OCI-LY7 (cell line): Measurements from ENCODE around the gene WDR5B. TPM values are rescaled to one million over a fixed set of nuclear protein-coding genes. Genes with fewer than 3 reads are reported as not detected.

Experiments used
- BruUV-seq: library from RNA; stranded (reverse); fragments of 400-500 nt; replicated peaks from 2 replicates; lab custom pipeline; 2021; lab: Mats Ljungman, UMichigan
- CTCF ChIA-PET: fragments of 300-600 bp; sonication (Branson Sonifier 250); formaldehyde crosslinking; loops from one replicate; lab custom pipeline; 2022; ENCODE audit warnings: antibody characterized with exemption; ENCODE audit not compliant: unreplicated experiment; lab: Charles Lee
- POLR2A ChIA-PET: fragments of 300-600 bp; sonication (Branson Sonifier 250); formaldehyde crosslinking; loops from one replicate; lab custom pipeline; 2022; ENCODE audit warnings: antibody characterized with exemption; lab: Charles Lee
- DNase-seq: peaks from one replicate; pipeline ENCODE4 v3.0.0-alpha.2; 2015; ENCODE audit warnings: low spot score
- H2AFZ ChIP-seq: fragments of 200-600 bp; sonication (generic), shearing (Covaris generic); 2 replicates; pipeline ENCODE4 v1.6.1; 2014; ENCODE audit warnings: mild to moderate bottlenecking, antibody characterized with exemption, low read length, moderate library complexity
- H3K27ac ChIP-seq: fragments of 200-600 bp; sonication (generic); 2 replicates; pipeline ENCODE4 v1.5.1; 2014; ENCODE audit warnings: mixed run types, low read depth, mild to moderate bottlenecking, moderate library complexity, low read length, inconsistent platforms; ENCODE audit not compliant: poor library complexity, severe bottlenecking
- H3K36me3 ChIP-seq: fragments of 200-600 bp; sonication (generic); 2 replicates; pipeline ENCODE4 v1.6.1; 2014; ENCODE audit warnings: mild to moderate bottlenecking, antibody characterized with exemption, low read length, moderate library complexity, mixed read lengths; ENCODE audit not compliant: insufficient read depth
- H3K4me1 ChIP-seq: fragments of 200-600 bp; sonication (generic); 2 replicates; pipeline ENCODE4 v1.5.1; 2014; ENCODE audit warnings: mild to moderate bottlenecking, low read length; ENCODE audit not compliant: insufficient read depth, poor library complexity, severe bottlenecking
- H3K4me2 ChIP-seq: fragments of 200-600 bp; sonication (generic); 2 replicates; pipeline ENCODE4 v1.6.1; 2014; ENCODE audit warnings: mild to moderate bottlenecking, low read length
- H3K4me3 ChIP-seq: fragments of 200-600 bp; sonication (generic); 2 replicates; pipeline ENCODE4 v1.5.1; 2014; ENCODE audit warnings: mild to moderate bottlenecking, low read depth, low read length; ENCODE audit not compliant: poor library complexity, severe bottlenecking
- H3K79me2 ChIP-seq: fragments of 200-600 bp; sonication (generic); 2 replicates; pipeline ENCODE4 v1.6.1; 2016; ENCODE audit warnings: low read depth, mild to moderate bottlenecking, low read length, moderate library complexity, mixed read lengths; ENCODE audit not compliant: insufficient read depth
- H3K9me2 ChIP-seq: fragments of 200-600 bp; sonication (generic); 2 replicates; pipeline ENCODE4 v1.6.1; 2016; ENCODE audit warnings: mild to moderate bottlenecking, low read length, mixed read lengths; ENCODE audit not compliant: insufficient read depth
- H3K9me3 ChIP-seq: fragments of 200-600 bp; sonication (generic); 2 replicates; pipeline ENCODE4 v1.6.1; 2014; ENCODE audit warnings: mild to moderate bottlenecking, mixed run types, low read length, mixed read lengths
- H4K20me1 ChIP-seq: fragments of 200-600 bp; sonication (generic); 2 replicates; pipeline ENCODE4 v1.6.1; 2014; ENCODE audit warnings: mild to moderate bottlenecking, antibody characterized with exemption, low read length, moderate library complexity, mixed read lengths; ENCODE audit not compliant: insufficient read depth
- EZH2phosphoT487 ChIP-seq: fragments of 200-600 bp; sonication (generic); IDR thresholded peaks from 2 replicates; pipeline ENCODE4 v1.6.1; 2018; ENCODE audit warnings: low read depth, borderline replicate concordance, mild to moderate bottlenecking, mixed run types, antibody characterized with exemption, low read length, moderate library complexity, mixed read lengths
- intact Hi-C: fragments of 100-400 bp; cut with micrococcal nuclease; formaldehyde crosslinking; loops from one replicate; pipeline ENCODE4 v1.10.0; 2022; ENCODE audit not compliant: unreplicated experiment
- total RNA-seq, 2 experiments: library from RNA; depleted of rRNA in 1 of 2; stranded (reverse); fragments of >200 nt in 1 of 2; shearing (Covaris generic) in 1 of 2; gene quantifications; 2 replicates each; pipeline ENCODE4 v1.2.3, GENCODE V29; 2014 to 2022
- TF ChIP-seq, protein P1 (sequence below): fragments of 200-600 bp; sonication (generic); conservative IDR thresholded peaks from 2 replicates; pipeline ENCODE4 v1.5.1; 2014; ENCODE audit warnings: mild to moderate bottlenecking, antibody characterized with exemption, low read length, moderate library complexity, mixed read lengths

Gene WDR5B
- total RNA-seq, 2 experiments from 2014 or later = 6.3 to 8.3 TPM

DNA sequence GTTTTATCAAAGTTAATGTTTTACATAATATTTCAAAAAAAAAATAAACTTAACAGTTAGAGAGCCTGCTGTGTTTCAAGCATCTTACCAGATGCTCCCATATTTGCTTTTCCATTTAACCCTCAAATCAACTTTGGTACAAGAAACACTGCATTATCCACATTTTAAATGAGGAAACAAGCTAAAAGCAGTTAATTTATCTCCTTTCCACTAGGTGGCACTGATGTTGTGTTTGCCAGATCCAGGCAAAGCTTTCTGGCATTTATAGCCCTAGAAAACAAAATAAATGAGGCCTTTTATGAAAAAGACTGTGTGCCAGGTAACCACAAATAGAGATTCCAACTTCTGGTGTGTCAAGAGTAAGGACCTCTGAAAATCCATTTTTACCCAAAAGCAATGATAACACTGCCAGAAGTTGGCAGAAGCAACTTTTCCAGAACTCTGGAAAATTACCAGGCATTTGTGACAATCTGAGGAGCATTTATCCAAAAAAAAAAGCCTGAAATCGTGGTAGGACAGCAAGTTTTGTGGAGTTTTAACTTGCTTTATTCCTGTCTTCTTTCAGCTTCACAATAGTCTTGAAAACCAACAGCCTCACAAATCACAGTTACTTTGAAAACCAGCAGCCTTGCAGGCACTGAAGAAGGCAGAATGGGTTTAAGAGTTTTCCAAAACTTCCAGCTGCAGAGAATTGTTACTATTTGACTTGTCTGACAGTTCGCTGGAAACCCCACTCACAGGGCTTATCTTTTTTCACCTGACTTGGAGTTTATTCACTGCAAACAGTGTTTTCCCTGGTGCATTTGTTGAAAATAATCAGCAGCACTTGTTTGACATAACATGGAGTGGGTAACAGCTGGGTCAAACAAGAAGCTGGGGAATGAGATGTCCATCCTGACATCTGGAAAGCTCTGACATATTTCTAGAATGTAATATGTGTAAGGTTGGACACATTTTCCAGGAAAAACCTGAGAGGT is 22.7 kb downstream of the WDR5B start:
- intact Hi-C loops = loop anchor here (1.0 to 5.0 kb wide), 3 partner anchors 269 to 636 kb away; no protein-coding TSS in a partner anchor
- H3K27ac ChIP-seq = no peak overlapping the region
- POLR2A ChIA-PET = interaction anchor here (1.4 to 1.5 kb wide), 2 partner anchors 9 to 14 kb away, joined by 5 to 6 read pairs; partner anchors contain the start of gene FAM162A
- CTCF ChIA-PET = interaction anchor here (0.6 to 1.4 kb wide), 3 partner anchors 9 to 37 kb away, joined by 3 to 7 read pairs (median 3); partner anchors contain the start of gene FAM162A
- H3K79me2 ChIP-seq = no peaks in the 10 kb centered on the region
- DNase-seq = peak; percentile 70
- no peaks in the 10 kb centered on the region for H3K9me2 ChIP-seq
- no peak for TF ChIP-seq EZH2phosphoT487
- TF ChIP-seq, protein P1, sequence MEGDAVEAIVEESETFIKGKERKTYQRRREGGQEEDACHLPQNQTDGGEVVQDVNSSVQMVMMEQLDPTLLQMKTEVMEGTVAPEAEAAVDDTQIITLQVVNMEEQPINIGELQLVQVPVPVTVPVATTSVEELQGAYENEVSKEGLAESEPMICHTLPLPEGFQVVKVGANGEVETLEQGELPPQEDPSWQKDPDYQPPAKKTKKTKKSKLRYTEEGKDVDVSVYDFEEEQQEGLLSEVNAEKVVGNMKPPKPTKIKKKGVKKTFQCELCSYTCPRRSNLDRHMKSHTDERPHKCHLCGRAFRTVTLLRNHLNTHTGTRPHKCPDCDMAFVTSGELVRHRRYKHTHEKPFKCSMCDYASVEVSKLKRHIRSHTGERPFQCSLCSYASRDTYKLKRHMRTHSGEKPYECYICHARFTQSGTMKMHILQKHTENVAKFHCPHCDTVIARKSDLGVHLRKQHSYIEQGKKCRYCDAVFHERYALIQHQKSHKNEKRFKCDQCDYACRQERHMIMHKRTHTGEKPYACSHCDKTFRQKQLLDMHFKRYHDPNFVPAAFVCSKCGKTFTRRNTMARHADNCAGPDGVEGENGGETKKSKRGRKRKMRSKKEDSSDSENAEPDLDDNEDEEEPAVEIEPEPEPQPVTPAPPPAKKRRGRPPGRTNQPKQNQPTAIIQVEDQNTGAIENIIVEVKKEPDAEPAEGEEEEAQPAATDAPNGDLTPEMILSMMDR = peak; percentile 95
- no peak overlapping the region for H3K4me3 ChIP-seq
- no peak overlapping the region for H3K4me2 ChIP-seq
- H2AFZ ChIP-seq = no peak overlapping the region
- peaks cover 5% of the 10 kb centered on the region for H3K4me1 ChIP-seq
- BruUV-seq = no TSS peak
- H3K9me3 ChIP-seq = no peaks in the 10 kb centered on the region
- H4K20me1 ChIP-seq = 0 out of 2 replicates have a peak, but pooled peaks cover 5% of the 10 kb centered on the region
- H3K36me3 ChIP-seq = peaks cover 12% of the 10 kb centered on the region; the same call in 1 of the 2 replicates

DNA sequence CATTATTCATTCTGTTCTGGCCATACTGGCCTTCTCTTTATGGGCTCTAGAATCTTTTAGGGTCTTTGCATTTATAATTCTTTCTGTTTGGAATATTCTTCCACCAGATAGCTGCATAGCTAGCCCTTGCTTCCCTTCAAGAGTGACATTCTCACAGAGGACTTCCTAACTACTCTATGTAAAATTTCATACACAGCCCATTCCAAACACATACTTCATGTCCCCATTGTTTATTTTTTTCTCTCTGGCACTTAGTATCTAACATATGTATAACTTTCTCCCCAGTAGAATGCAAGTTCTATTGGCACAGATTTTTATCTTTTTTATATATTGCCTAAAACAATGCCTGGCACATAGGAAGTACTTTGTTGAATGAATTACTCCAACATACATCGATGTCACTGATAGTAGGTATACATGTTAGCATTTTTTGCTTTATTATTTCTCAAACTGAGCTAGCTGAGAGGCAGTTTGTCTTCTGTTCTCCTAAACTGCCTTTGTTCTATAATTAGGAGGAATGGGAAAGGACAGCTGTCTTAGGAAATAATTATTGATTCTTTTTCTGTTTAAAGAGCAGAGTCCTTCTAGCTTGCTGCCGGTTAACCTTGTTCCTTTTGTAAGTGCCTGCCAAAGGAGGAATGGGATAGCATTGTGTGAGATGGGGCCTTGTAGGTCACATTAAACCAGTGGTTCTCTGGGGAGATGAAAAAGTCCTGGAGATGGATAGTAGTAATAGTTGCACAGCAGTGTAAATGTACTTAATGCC is 24.0 kb downstream of the WDR5B start:
- H3K4me3 ChIP-seq = no peak overlapping the region
- CTCF ChIA-PET = no interaction called here
- intact Hi-C loops = loop anchor here (2.0 to 5.0 kb wide), 2 partner anchors 270 to 637 kb away; no protein-coding TSS in a partner anchor

GRCh38 chr3:122390665-122391064 is 25.2 kb downstream of the WDR5B start:
- H3K9me3 ChIP-seq = no peaks in the 10 kb centered on the region
- peaks cover 4% of the 10 kb centered on the region; the same call in 1 of the 2 replicates for H3K79me2 ChIP-seq
- H3K27ac ChIP-seq = no peak overlapping the region
- ChIA-PET CTCF (no interaction called here), POLR2A (interaction anchor here (0.7 kb wide), 2 partner anchors 14 to 43 kb away, joined by 3 read pairs; no protein-coding TSS in a partner anchor)
- no peak for DNase-seq
- no peak overlapping the region for H3K4me3 ChIP-seq
- peaks cover 31% of the 10 kb centered on the region for H3K36me3 ChIP-seq
- TF ChIP-seq, protein P1 = no peak
- TF ChIP-seq EZH2phosphoT487 = no peak
- H3K4me2 ChIP-seq = no peak overlapping the region
- no peak overlapping the region for H2AFZ ChIP-seq
- intact Hi-C loops = loop anchor here (5.0 kb wide), 1 partner anchor 272 kb away; no protein-coding TSS in a partner anchor
- H4K20me1 ChIP-seq = 0 out of 2 replicates have a peak, but pooled peaks cover 5% of the 10 kb centered on the region
- peaks cover 6% of the 10 kb centered on the region for H3K4me1 ChIP-seq
- H3K9me2 ChIP-seq = no peaks in the 10 kb centered on the region
- no TSS peak for BruUV-seq

More for the DNA sequence above, 24.0 kb downstream of the WDR5B start:
- H3K4me2 ChIP-seq = no peak overlapping the region
- no peak for DNase-seq
- no peak for TF ChIP-seq EZH2phosphoT487
- peaks cover 19% of the 10 kb centered on the region for H3K36me3 ChIP-seq
- POLR2A ChIA-PET = interaction anchor here (0.7 kb wide), 1 partner anchor 42 kb away, joined by 3 read pairs; no protein-coding TSS in a partner anchor
- H3K27ac ChIP-seq = no peak overlapping the region
- no peak overlapping the region for H2AFZ ChIP-seq
- H4K20me1 ChIP-seq = 0 out of 2 replicates have a peak, but pooled peaks cover 5% of the 10 kb centered on the region
- no peaks in the 10 kb centered on the region for H3K79me2 ChIP-seq
- no peaks in the 10 kb centered on the region for H3K9me2 ChIP-seq
- H3K9me3 ChIP-seq = no peaks in the 10 kb centered on the region
- peaks cover 5% of the 10 kb centered on the region for H3K4me1 ChIP-seq
- no TSS peak for BruUV-seq
